Measurements from ENCODE around the gene RBM15.

RBM15 gene

GRCh38 chr1:110326826-110327225, 12.4 kb upstream of the RBM15 start:
- H3K4me3 ChIP-seq (ENCODE audit: low read depth, low read length) = no peak overlapping the region
- H3K36me3 ChIP-seq (ENCODE audit: control insufficient read depth in 2 of 2, insufficient read depth in 1 of 2, low read length in 2 of 2) = no peaks in the 10 kb centered on the region
- no peak for TF ChIP-seq ZNF624 (tag by site-specific recombination; IDR thresholded peaks at IDR 0.05)
- no peak for TF ChIP-seq ZNF354C (tag by site-specific recombination; IDR thresholded peaks at IDR 0.05; ENCODE audit: borderline replicate concordance, low read depth)
- no peak for TF ChIP-seq ZSCAN16 (tag by site-specific recombination; IDR thresholded peaks at IDR 0.05)
- no peak for TF ChIP-seq KLF7 (tag by site-specific recombination; IDR thresholded peaks at IDR 0.05; ENCODE audit: borderline replicate concordance)
- no peak for TF ChIP-seq ZNF837 (tag by site-specific recombination; IDR thresholded peaks at IDR 0.05)
- peak; percentile 95 for TF ChIP-seq ZNF664 (tag by site-specific recombination; IDR thresholded peaks at IDR 0.05)
- TF ChIP-seq ZNF324 (tag by site-specific recombination; IDR thresholded peaks at IDR 0.05) = no peak
- no peak overlapping the region for H3K27ac ChIP-seq (ENCODE audit: extremely low read depth, low read depth, low read length)
- H3K4me1 ChIP-seq (ENCODE audit: control insufficient read depth, insufficient read depth, low read length) = no peaks in the 10 kb centered on the region
- ChIA-PET POLR2A (interaction anchor here (1.0 kb wide), 1 partner anchor 9 kb away, joined by 3 read pairs; no protein-coding TSS in a partner anchor), CTCF (interaction anchor here (0.7 to 2.0 kb wide), 4 partner anchors 12 to 119 kb away, joined by 3 to 13 read pairs (median 5); no protein-coding TSS in a partner anchor)
- no peaks in the 10 kb centered on the region for H3K9me3 ChIP-seq (ENCODE audit: control insufficient read depth, insufficient read depth, low read depth, low read length)

GRCh38 chr1:110328274-110328673, 10.9 kb upstream of the RBM15 start:
- no peaks in the 10 kb centered on the region for H3K36me3 ChIP-seq (ENCODE audit: control insufficient read depth in 2 of 2, insufficient read depth in 1 of 2, low read length in 2 of 2)
- CTCF ChIA-PET = interaction anchor here (0.6 to 2.3 kb wide), 5 partner anchors 9 to 124 kb away, joined by 3 to 12 read pairs (median 4); no protein-coding TSS in a partner anchor
- H3K27ac ChIP-seq (ENCODE audit: extremely low read depth, low read depth, low read length) = no peak overlapping the region
- no peak for TF ChIP-seq GLI2 (tag by site-specific recombination; IDR thresholded peaks at IDR 0.05; ENCODE audit: borderline replicate concordance, low read depth)
- TF ChIP-seq SETDB1 (IDR thresholded peaks at IDR 0.05; ENCODE audit: insufficient read length, low read length) = peak; percentile 56
- no peak for TF ChIP-seq ZNF76 (tag by site-specific recombination; IDR thresholded peaks at IDR 0.05; ENCODE audit: borderline replicate concordance, low read depth)
- POLR2A ChIA-PET = no interaction called here
- H3K4me1 ChIP-seq (ENCODE audit: control insufficient read depth, insufficient read depth, low read length) = no peaks in the 10 kb centered on the region
- no peaks in the 10 kb centered on the region for H3K9me3 ChIP-seq (ENCODE audit: control insufficient read depth, insufficient read depth, low read depth, low read length)
- H3K4me3 ChIP-seq (ENCODE audit: low read depth, low read length) = no peak overlapping the region

- Histone ChIP-seq H3K9me3 (ENCODE audit: control insufficient read depth, insufficient read depth, low read depth, low read length) (no peaks in the 10 kb centered on the region), H3K4me1 (ENCODE audit: control insufficient read depth, insufficient read depth, low read length) (no peaks in the 10 kb centered on the region; the same call in 1 of the 2 replicates), H3K4me3 (ENCODE audit: low read depth, low read length) (no peak overlapping the region), H3K36me3 (ENCODE audit: control insufficient read depth in 2 of 2, insufficient read depth in 1 of 2, low read length in 2 of 2) (no peaks in the 10 kb centered on the region), H3K27ac (ENCODE audit: extremely low read depth, low read depth, low read length) (no peak overlapping the region)
- no peak for TF ChIP-seq ZNF837 (tag by site-specific recombination; IDR thresholded peaks at IDR 0.05)
- no peak for TF ChIP-seq ELK4 (IDR thresholded peaks at IDR 0.05; ENCODE audit: borderline replicate concordance, low read depth, low read length)
- no peak for TF ChIP-seq ZNF660 (tag by site-specific recombination; IDR thresholded peaks at IDR 0.05)
- TF ChIP-seq ZNF785 (tag by site-specific recombination; IDR thresholded peaks at IDR 0.05) = no peak
- TF ChIP-seq REPIN1 (tag by site-specific recombination; IDR thresholded peaks at IDR 0.05; ENCODE audit: low read depth) = no peak
- TF ChIP-seq, protein P1, sequence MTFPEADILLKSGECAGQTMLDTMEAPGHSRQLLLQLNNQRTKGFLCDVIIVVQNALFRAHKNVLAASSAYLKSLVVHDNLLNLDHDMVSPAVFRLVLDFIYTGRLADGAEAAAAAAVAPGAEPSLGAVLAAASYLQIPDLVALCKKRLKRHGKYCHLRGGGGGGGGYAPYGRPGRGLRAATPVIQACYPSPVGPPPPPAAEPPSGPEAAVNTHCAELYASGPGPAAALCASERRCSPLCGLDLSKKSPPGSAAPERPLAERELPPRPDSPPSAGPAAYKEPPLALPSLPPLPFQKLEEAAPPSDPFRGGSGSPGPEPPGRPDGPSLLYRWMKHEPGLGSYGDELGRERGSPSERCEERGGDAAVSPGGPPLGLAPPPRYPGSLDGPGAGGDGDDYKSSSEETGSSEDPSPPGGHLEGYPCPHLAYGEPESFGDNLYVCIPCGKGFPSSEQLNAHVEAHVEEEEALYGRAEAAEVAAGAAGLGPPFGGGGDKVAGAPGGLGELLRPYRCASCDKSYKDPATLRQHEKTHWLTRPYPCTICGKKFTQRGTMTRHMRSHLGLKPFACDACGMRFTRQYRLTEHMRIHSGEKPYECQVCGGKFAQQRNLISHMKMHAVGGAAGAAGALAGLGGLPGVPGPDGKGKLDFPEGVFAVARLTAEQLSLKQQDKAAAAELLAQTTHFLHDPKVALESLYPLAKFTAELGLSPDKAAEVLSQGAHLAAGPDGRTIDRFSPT (tag by site-specific recombination; IDR thresholded peaks at IDR 0.05) = no peak
- CTCF ChIA-PET = interaction anchor here (1.0 to 2.3 kb wide), 6 partner anchors 9 to 132 kb away, joined by 3 to 12 read pairs (median 4); no protein-coding TSS in a partner anchor
- POLR2A ChIA-PET = no interaction called here
These were observed 10.5 kb upstream of the RBM15 start for GRCh38 chr1:110328700-110329099.

- ChIA-PET POLR2A (interaction anchor here (0.6 kb wide), 1 partner anchor 86 kb away, joined by 3 read pairs; no protein-coding TSS in a partner anchor), CTCF (interaction anchor here (0.6 to 7.6 kb wide), 6 partner anchors 45 to 138 kb away, joined by 3 to 57 read pairs (median 4); no protein-coding TSS in a partner anchor)
- Histone ChIP-seq H3K4me1 (ENCODE audit: control insufficient read depth, insufficient read depth, low read length) (peaks cover 10% of the 10 kb centered on the region), H3K27ac (ENCODE audit: extremely low read depth, low read depth, low read length) (no peak overlapping the region), H3K9me3 (ENCODE audit: control insufficient read depth, insufficient read depth, low read depth, low read length) (no peaks in the 10 kb centered on the region), H3K4me3 (ENCODE audit: low read depth, low read length) (no peak overlapping the region), H3K36me3 (ENCODE audit: control insufficient read depth in 2 of 2, insufficient read depth in 1 of 2, low read length in 2 of 2) (peaks cover 0 to under 1% of the 10 kb centered on the region in 2 experiments; a peak in 1 of 3 replicates)
- TF ChIP-seq ZSCAN16 (tag by site-specific recombination; IDR thresholded peaks at IDR 0.05) = no peak
- no peak for TF ChIP-seq MYNN (tag by site-specific recombination; IDR thresholded peaks at IDR 0.05; ENCODE audit: borderline replicate concordance)
- no peak for TF ChIP-seq HOXA7 (CRISPR knock-in tag; IDR thresholded peaks at IDR 0.05; ENCODE audit: borderline replicate concordance)
- no peak for TF ChIP-seq ZNF155 (tag by site-specific recombination; IDR thresholded peaks at IDR 0.05)
- TF ChIP-seq ZNF837 (tag by site-specific recombination; IDR thresholded peaks at IDR 0.05) = no peak
- TF ChIP-seq ZNF121 (tag by site-specific recombination; IDR thresholded peaks at IDR 0.05) = peak; percentile 93
These were observed 3.9 kb upstream of the RBM15 start for GRCh38 chr1:110335265-110335664.

Data from HEK293 (cell line).